ENCODE measurements around the gene COPG1. TPM values are rescaled to one million over a fixed set of nuclear protein-coding genes. Genes with fewer than 3 reads are reported as not detected.

COPG1 gene
- total and polyA plus RNA-seq, 7 donors = 50.9 to 151 (median 78.1) TPM

- 50 to 79% methylated on average over 5 of the region's 5 CpGs for WGBS, 2 donors
- no peak for DNase-seq
Observed at GRCh38 chr3:129317848-129318247, 68.4 kb downstream of the COPG1 start.

GRCh38 chr3:129318921-129319320, 69.5 kb downstream of the COPG1 start:
- TF ChIP-seq POLR2A (IDR thresholded peaks at IDR 0.05) (no peak), POLR2AphosphoS5 (IDR thresholded peaks at IDR 0.05) (no peak), EP300 (IDR thresholded peaks at IDR 0.05) (no peak)
- TF ChIP-seq, protein P1, sequence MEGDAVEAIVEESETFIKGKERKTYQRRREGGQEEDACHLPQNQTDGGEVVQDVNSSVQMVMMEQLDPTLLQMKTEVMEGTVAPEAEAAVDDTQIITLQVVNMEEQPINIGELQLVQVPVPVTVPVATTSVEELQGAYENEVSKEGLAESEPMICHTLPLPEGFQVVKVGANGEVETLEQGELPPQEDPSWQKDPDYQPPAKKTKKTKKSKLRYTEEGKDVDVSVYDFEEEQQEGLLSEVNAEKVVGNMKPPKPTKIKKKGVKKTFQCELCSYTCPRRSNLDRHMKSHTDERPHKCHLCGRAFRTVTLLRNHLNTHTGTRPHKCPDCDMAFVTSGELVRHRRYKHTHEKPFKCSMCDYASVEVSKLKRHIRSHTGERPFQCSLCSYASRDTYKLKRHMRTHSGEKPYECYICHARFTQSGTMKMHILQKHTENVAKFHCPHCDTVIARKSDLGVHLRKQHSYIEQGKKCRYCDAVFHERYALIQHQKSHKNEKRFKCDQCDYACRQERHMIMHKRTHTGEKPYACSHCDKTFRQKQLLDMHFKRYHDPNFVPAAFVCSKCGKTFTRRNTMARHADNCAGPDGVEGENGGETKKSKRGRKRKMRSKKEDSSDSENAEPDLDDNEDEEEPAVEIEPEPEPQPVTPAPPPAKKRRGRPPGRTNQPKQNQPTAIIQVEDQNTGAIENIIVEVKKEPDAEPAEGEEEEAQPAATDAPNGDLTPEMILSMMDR (IDR thresholded peaks at IDR 0.05) = no peak
- H3K27me3 ChIP-seq = no peaks in the 10 kb centered on the region
- intact Hi-C loops (cut with DNase I) = no loop called here

More at GRCh38 chr3:129317848-129318247, 68.4 kb downstream of the COPG1 start:
- Histone ChIP-seq H3K4me3 (no peak overlapping the region), H3K27ac (peak overlapping the region in 1 of 4 donors; percentile 92), H3K4me1 (peaks cover 2 to 25% (median 19%) of the 10 kb centered on the region in 4 donors), H3K27me3 (no peaks in the 10 kb centered on the region), H3K36me3 (peaks cover 0 to 29% (median 0%) of the 10 kb centered on the region in 4 donors), H3K9me3 (no peaks in the 10 kb centered on the region)
- TF ChIP-seq, protein P1 (IDR thresholded peaks at IDR 0.05) = no peak
- TF ChIP-seq EP300 (IDR thresholded peaks at IDR 0.05) = no peak
- no peak for TF ChIP-seq POLR2A (IDR thresholded peaks at IDR 0.05)
- no peak for TF ChIP-seq POLR2AphosphoS5 (IDR thresholded peaks at IDR 0.05)
- intact Hi-C loops (cut with DNase I) = loop anchor here (2.0 kb wide), 1 partner anchor 81 kb away; no protein-coding TSS in a partner anchor

DNA sequence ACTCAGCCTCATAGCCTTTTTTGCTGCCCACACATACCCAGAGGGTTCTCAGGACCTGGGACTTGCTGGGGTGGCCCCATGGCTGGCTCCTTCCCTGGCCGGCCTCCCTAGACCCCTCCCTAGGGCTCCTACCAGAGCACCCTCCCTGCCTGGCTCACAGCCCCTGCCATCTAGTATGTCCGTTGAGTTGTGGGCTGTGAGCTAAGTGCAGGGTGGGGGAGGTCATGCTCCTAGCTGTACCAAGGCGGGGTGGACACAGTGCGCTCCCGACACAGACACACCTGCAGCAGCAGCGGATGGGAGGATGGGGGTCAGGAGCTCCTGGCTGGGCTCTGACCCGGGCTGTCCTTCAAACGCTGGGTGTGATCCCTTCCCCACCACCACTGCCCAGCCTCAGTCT, 70.9 kb downstream of the COPG1 start:
- Histone ChIP-seq H3K27ac (no peak overlapping the region), H3K4me1 (peaks cover 2 to 13% (median 9%) of the 10 kb centered on the region in 4 donors), H3K9me3 (no peaks in the 10 kb centered on the region), H3K4me3 (no peak overlapping the region), H3K27me3 (no peaks in the 10 kb centered on the region), H3K36me3 (peaks cover 0 to 29% (median 0%) of the 10 kb centered on the region in 4 donors)
- peak; percentile 56 for DNase-seq
- no peak for TF ChIP-seq POLR2A (IDR thresholded peaks at IDR 0.05)
- TF ChIP-seq, protein P1 (IDR thresholded peaks at IDR 0.05) = no peak
- TF ChIP-seq POLR2AphosphoS5 (IDR thresholded peaks at IDR 0.05) = no peak
- TF ChIP-seq EP300 (IDR thresholded peaks at IDR 0.05) = no peak
- intact Hi-C loops (cut with DNase I) = no loop called here
- WGBS, 2 donors = 93 to 97% methylated on average over 8 of the region's 8 CpGs

More at GRCh38 chr3:129318921-129319320, 69.5 kb downstream of the COPG1 start:
- WGBS, 2 donors = 84 to 94% methylated on average over 15 of the region's 15 CpGs
- Histone ChIP-seq H3K4me1 (peaks cover 2 to 19% (median 16%) of the 10 kb centered on the region in 4 donors), H3K9me3 (no peaks in the 10 kb centered on the region), H3K27ac (no peak overlapping the region), H3K36me3 (peaks cover 0 to 29% (median 0%) of the 10 kb centered on the region in 4 donors), H3K4me3 (no peak overlapping the region)
- DNase-seq = no peak

GRCh38 chr3:129320825-129321487, 71.5 kb downstream of the COPG1 start:
- Histone ChIP-seq H3K36me3 (peaks cover 0 to 29% (median 0%) of the 10 kb centered on the region in 4 donors), H3K4me3 (no peak overlapping the region), H3K27ac (no peak overlapping the region), H3K27me3 (no peaks in the 10 kb centered on the region), H3K9me3 (no peaks in the 10 kb centered on the region), H3K4me1 (peaks cover 2 to 13% (median 9%) of the 10 kb centered on the region in 4 donors)
- peak; percentile 30 for DNase-seq
- TF ChIP-seq POLR2AphosphoS5 (IDR thresholded peaks at IDR 0.05) = no peak
- no peak for TF ChIP-seq EP300 (IDR thresholded peaks at IDR 0.05)
- no peak for TF ChIP-seq POLR2A (IDR thresholded peaks at IDR 0.05)
- TF ChIP-seq, protein P1 (IDR thresholded peaks at IDR 0.05) = no peak
- intact Hi-C loops (cut with DNase I) = no loop called here
- WGBS, 2 donors = 93 to 95% methylated on average over 7 of the region's 7 CpGs

All from sigmoid colon (tissue), 7 donors.